PC-3 (cell line): ENCODE measurements around the gene POLR2L. TPM values are rescaled to one million over a fixed set of nuclear protein-coding genes. Genes with fewer than 3 reads are reported as not detected.

Experiments
- ATAC-seq: fragments of 200-7000 bp; cut with Tn5 transposase; 2 replicates; pipeline ENCODE4 v1.9.1; 2020; ENCODE audit warnings: mild to moderate bottlenecking, moderate library complexity
- BruUV-seq: library from RNA; stranded (reverse); fragments of 400-500 nt; replicated peaks from 2 replicates; lab custom pipeline; 2021; lab: Mats Ljungman, UMichigan
- CTCF ChIA-PET: fragments of 300-600 bp; sonication (Branson Sonifier 250); formaldehyde crosslinking; loops from one replicate; lab custom pipeline; 2022; ENCODE audit warnings: antibody characterized with exemption; lab: Charles Lee
- POLR2A ChIA-PET: fragments of 300-600 bp; sonication (Branson Sonifier 250); formaldehyde crosslinking; loops from one replicate; lab custom pipeline; 2022; ENCODE audit warnings: antibody characterized with exemption; ENCODE audit not compliant: unreplicated experiment; lab: Charles Lee
- DNase-seq: peaks from one replicate; pipeline ENCODE4 v3.0.0-alpha.2; 2015
- H2AFZ ChIP-seq: fragments of 300-600 bp; sonication (generic); 2 replicates; pipeline ENCODE4 v1.6.0; 2016; ENCODE audit warnings: antibody characterized with exemption, low read length
- H3F3A ChIP-seq: fragments of 300-600 bp; sonication (generic); one replicate; pipeline ENCODE4 v1.6.0; 2017; ENCODE audit warnings: antibody characterized with exemption, low read length, control low read depth, mild to moderate bottlenecking; ENCODE audit not compliant: unreplicated experiment
- H3K27ac ChIP-seq: fragments of 300-600 bp; sonication (generic); 2 replicates; pipeline ENCODE4 v1.5.1; 2016; ENCODE audit warnings: mild to moderate bottlenecking, low read length
- H3K27me3 ChIP-seq: fragments of 300-600 bp; sonication (generic); 2 replicates; pipeline ENCODE4 v1.6.1; 2016; ENCODE audit warnings: low read length, mixed read lengths
- H3K36me3 ChIP-seq: fragments of 300-600 bp; sonication (generic); 2 replicates; pipeline ENCODE4 v1.6.1; 2016; ENCODE audit warnings: low read depth, mixed run types, low read length, mixed read lengths
- H3K4me1 ChIP-seq: fragments of 300-600 bp; sonication (generic); 2 replicates; pipeline ENCODE4 v1.5.1; 2016; ENCODE audit warnings: low read length; ENCODE audit not compliant: insufficient read depth
- H3K4me2 ChIP-seq: fragments of 300-600 bp; sonication (generic); 2 replicates; pipeline ENCODE4 v1.6.0; 2016; ENCODE audit warnings: low read length
- H3K4me3 ChIP-seq: fragments of 300-600 bp; sonication (generic); 2 replicates; pipeline ENCODE4 v1.5.1; 2016; ENCODE audit warnings: mild to moderate bottlenecking, low read length, mixed read lengths
- H3K79me2 ChIP-seq: fragments of 300-600 bp; sonication (generic); 2 replicates; pipeline ENCODE4 v1.6.1; 2017; ENCODE audit warnings: low read length, mixed read lengths
- H3K9ac ChIP-seq: fragments of 300-600 bp; sonication (generic); 2 replicates; pipeline ENCODE4 v1.6.0; 2016; ENCODE audit warnings: mild to moderate bottlenecking, low read length
- H3K9me2 ChIP-seq: fragments of 300-600 bp; sonication (generic); replicated peaks from 2 replicates; pipeline ENCODE4 v1.6.1; 2016; ENCODE audit warnings: mixed run types, low read length, mixed read lengths
- H3K9me3 ChIP-seq: fragments of 300-600 bp; sonication (generic); 2 replicates; pipeline ENCODE4 v1.6.1; 2016; ENCODE audit warnings: low read length, mixed read lengths
- H4K20me1 ChIP-seq: fragments of 300-600 bp; sonication (generic); 2 replicates; pipeline ENCODE4 v1.6.1; 2016; ENCODE audit warnings: low read length, mixed read lengths
- EZH2 ChIP-seq: fragments of 300-600 bp; sonication (generic); IDR thresholded peaks from one replicate; pipeline ENCODE4 v1.6.1; 2017; ENCODE audit warnings: antibody characterized with exemption, mild to moderate bottlenecking, low read length; ENCODE audit not compliant: unreplicated experiment
- EZH2phosphoT487 ChIP-seq: fragments of 300-600 bp; sonication (generic); IDR thresholded peaks from 2 replicates; pipeline ENCODE4 v1.6.1; 2018; ENCODE audit warnings: mild to moderate bottlenecking, antibody characterized with exemption, low read length, borderline replicate concordance
- intact Hi-C: fragments of 100-400 bp; cut with micrococcal nuclease; formaldehyde crosslinking; loops from 2 replicates; pipeline ENCODE4 v1.9.0; 2023
- total RNA-seq: library from RNA; depleted of rRNA; stranded (reverse); fragments of >200 nt; gene quantifications from 2 replicates; pipeline ENCODE4 v1.2.3, GENCODE V29; 2014
- TF ChIP-seq, protein P1 (sequence below): fragments of 300-600 bp; sonication (generic); conservative IDR thresholded peaks from 2 replicates; pipeline ENCODE4 v1.5.1; 2017; ENCODE audit warnings: antibody characterized with exemption, low read depth, mild to moderate bottlenecking, low read length

Gene POLR2L
- total RNA-seq, 1 experiment from 2014 or later = 1,148 TPM

- H3K4me3 ChIP-seq = peak overlapping the region; percentile 76
- H3K9me2 ChIP-seq = no peaks in the 10 kb centered on the region
- H3K4me2 ChIP-seq = peak overlapping the region; percentile 96
- peak overlapping the region; percentile 78 for H2AFZ ChIP-seq
- peak; percentile 21 for ATAC-seq
- POLR2A ChIA-PET = no interaction called here
- H4K20me1 ChIP-seq = no peaks in the 10 kb centered on the region
- no peaks in the 10 kb centered on the region for H3K9me3 ChIP-seq
- DNase-seq = no peak
- peaks cover 11% of the 10 kb centered on the region for H3K79me2 ChIP-seq
- no peaks in the 10 kb centered on the region for H3F3A ChIP-seq
- intact Hi-C loops = no loop called here
- TF ChIP-seq EZH2 = no peak
- TF ChIP-seq, protein P1, sequence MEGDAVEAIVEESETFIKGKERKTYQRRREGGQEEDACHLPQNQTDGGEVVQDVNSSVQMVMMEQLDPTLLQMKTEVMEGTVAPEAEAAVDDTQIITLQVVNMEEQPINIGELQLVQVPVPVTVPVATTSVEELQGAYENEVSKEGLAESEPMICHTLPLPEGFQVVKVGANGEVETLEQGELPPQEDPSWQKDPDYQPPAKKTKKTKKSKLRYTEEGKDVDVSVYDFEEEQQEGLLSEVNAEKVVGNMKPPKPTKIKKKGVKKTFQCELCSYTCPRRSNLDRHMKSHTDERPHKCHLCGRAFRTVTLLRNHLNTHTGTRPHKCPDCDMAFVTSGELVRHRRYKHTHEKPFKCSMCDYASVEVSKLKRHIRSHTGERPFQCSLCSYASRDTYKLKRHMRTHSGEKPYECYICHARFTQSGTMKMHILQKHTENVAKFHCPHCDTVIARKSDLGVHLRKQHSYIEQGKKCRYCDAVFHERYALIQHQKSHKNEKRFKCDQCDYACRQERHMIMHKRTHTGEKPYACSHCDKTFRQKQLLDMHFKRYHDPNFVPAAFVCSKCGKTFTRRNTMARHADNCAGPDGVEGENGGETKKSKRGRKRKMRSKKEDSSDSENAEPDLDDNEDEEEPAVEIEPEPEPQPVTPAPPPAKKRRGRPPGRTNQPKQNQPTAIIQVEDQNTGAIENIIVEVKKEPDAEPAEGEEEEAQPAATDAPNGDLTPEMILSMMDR = no peak
- TF ChIP-seq EZH2phosphoT487 = no peak
- CTCF ChIA-PET = no interaction called here
- H3K4me1 ChIP-seq = peaks cover 43% of the 10 kb centered on the region
- peak overlapping the region; percentile 69 for H3K9ac ChIP-seq
- peak overlapping the region; percentile 52 for H3K27ac ChIP-seq
- H3K36me3 ChIP-seq = no peaks in the 10 kb centered on the region
- no peaks in the 10 kb centered on the region for H3K27me3 ChIP-seq
- no TSS peak for BruUV-seq
These were observed 15.0 kb downstream of the POLR2L start for GRCh38 chr11:827146-827896.

GRCh38 chr11:826836-827145 lies 15.5 kb downstream of the POLR2L start:
- H3K27ac ChIP-seq = peak overlapping the region; percentile 52; the same call in 1 of the 2 replicates
- no peaks in the 10 kb centered on the region for H3K36me3 ChIP-seq
- no peaks in the 10 kb centered on the region for H4K20me1 ChIP-seq
- H3K79me2 ChIP-seq = peaks cover 11% of the 10 kb centered on the region
- H3F3A ChIP-seq = no peaks in the 10 kb centered on the region
- DNase-seq = no peak
- POLR2A ChIA-PET = no interaction called here
- H3K9me3 ChIP-seq = no peaks in the 10 kb centered on the region
- BruUV-seq = no TSS peak
- intact Hi-C loops = no loop called here
- no peaks in the 10 kb centered on the region for H3K9me2 ChIP-seq
- CTCF ChIA-PET = no interaction called here
- H3K4me1 ChIP-seq = peaks cover 40% of the 10 kb centered on the region
- H2AFZ ChIP-seq = peak overlapping the region; percentile 78
- H3K4me2 ChIP-seq = peak overlapping the region; percentile 96
- no peak; the same call in 1 of the 2 replicates for ATAC-seq
- H3K9ac ChIP-seq = peak overlapping the region; percentile 69
- H3K4me3 ChIP-seq = peak overlapping the region; percentile 76
- TF ChIP-seq EZH2phosphoT487 = no peak
- TF ChIP-seq, protein P1 = no peak
- no peak for TF ChIP-seq EZH2
- H3K27me3 ChIP-seq = no peaks in the 10 kb centered on the region

GRCh38 chr11:826227-826621 lies 16.1 kb downstream of the POLR2L start:
- H2AFZ ChIP-seq = no peak overlapping the region
- TSS peak; percentile 78 for BruUV-seq
- H3K4me1 ChIP-seq = peaks cover 40% of the 10 kb centered on the region
- POLR2A ChIA-PET = no interaction called here
- no peaks in the 10 kb centered on the region for H3F3A ChIP-seq
- peaks cover 13% of the 10 kb centered on the region for H3K79me2 ChIP-seq
- peak overlapping the region; percentile 69; the same call in 1 of the 2 replicates for H3K9ac ChIP-seq
- peak overlapping the region; percentile 74 for H3K27ac ChIP-seq
- H4K20me1 ChIP-seq = 0 out of 2 replicates have a peak, but pooled peaks cover 4% of the 10 kb centered on the region
- no peaks in the 10 kb centered on the region for H3K36me3 ChIP-seq
- peak overlapping the region; percentile 96 for H3K4me2 ChIP-seq
- H3K27me3 ChIP-seq = no peaks in the 10 kb centered on the region
- no peak overlapping the region for H3K4me3 ChIP-seq
- H3K9me2 ChIP-seq = no peaks in the 10 kb centered on the region
- ATAC-seq (no peak), DNase-seq (no peak)
- no peak for TF ChIP-seq EZH2
- TF ChIP-seq, protein P1 = no peak
- TF ChIP-seq EZH2phosphoT487 = no peak
- CTCF ChIA-PET = no interaction called here
- H3K9me3 ChIP-seq = no peaks in the 10 kb centered on the region
- intact Hi-C loops = no loop called here
